SH-SY5Y (cell line): Measurements from ENCODE around the gene MYL7.

Experiments
- GATA2 ChIP-seq: IDR thresholded peaks from 2 replicates; pipeline ENCODE4 v1.6.1; 2011; ENCODE audit warnings: mild to moderate bottlenecking, low read depth, low read length
- GATA3 ChIP-seq: IDR thresholded peaks from 2 replicates; pipeline ENCODE4 v1.6.1; 2011; ENCODE audit warnings: low read depth, mild to moderate bottlenecking, low read length, moderate library complexity

DNA sequence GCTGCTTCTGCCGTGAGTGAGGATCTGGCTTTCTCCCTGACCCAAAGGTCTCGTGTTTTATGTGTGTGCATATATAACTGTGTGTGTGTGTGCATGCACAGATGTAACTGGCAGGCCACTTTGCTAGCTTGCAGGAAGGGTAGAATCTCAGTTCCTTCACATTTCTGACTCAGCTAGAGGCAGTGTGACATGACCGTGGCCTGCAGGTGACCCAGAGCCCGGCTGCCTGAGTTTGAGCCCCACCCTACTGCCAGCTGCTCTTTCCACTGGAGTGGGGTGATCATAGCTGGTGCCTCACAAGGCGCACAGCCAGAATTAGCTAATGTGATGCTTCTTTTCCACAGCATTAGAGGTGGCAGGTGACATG is 9.3 kb upstream of the MYL7 start:
- TF ChIP-seq GATA2 = no peak
- no peak for TF ChIP-seq GATA3
